GM19438 (cell line): ENCODE measurements around the gene CYRIA.

Experiments
- ATAC-seq: cut with Tn5 transposase; IDR thresholded peaks from one replicate; pipeline ENCODE4 v1.9.1; 2021; ENCODE audit warnings: low read depth; ENCODE audit not compliant: unreplicated experiment

CYRIA gene

GRCh38 chr2:16652296-16653082, 13.1 kb downstream of the CYRIA start:
- no peak for ATAC-seq

GRCh38 chr2:16650287-16651249, 15.1 kb downstream of the CYRIA start:
- ATAC-seq = no peak

- ATAC-seq = no peak
Measured at GRCh38 chr2:16649353-16650286, 16.0 kb downstream of the CYRIA start.

- no peak for ATAC-seq
Measured at GRCh38 chr2:16647992-16648617, 17.5 kb downstream of the CYRIA start.

- ATAC-seq = no peak
Measured at GRCh38 chr2:16645775-16646559, 19.7 kb downstream of the CYRIA start.

- no peak for ATAC-seq
Measured at GRCh38 chr2:16645088-16645487, 20.5 kb downstream of the CYRIA start.

GRCh38 chr2:16644221-16644925, 21.3 kb downstream of the CYRIA start:
- no peak for ATAC-seq

GRCh38 chr2:16643099-16643498, 22.5 kb downstream of the CYRIA start:
- no peak for ATAC-seq

- no peak for ATAC-seq
Measured at GRCh38 chr2:16642088-16642487, 23.5 kb downstream of the CYRIA start.

- ATAC-seq = no peak
Measured at GRCh38 chr2:16641509-16641908, 24.1 kb downstream of the CYRIA start.

GRCh38 chr2:16640867-16641266, 24.8 kb downstream of the CYRIA start:
- no peak for ATAC-seq

GRCh38 chr2:16640001-16640700, 25.5 kb downstream of the CYRIA start:
- no peak for ATAC-seq

GRCh38 chr2:16639431-16639830, 26.2 kb downstream of the CYRIA start:
- no peak for ATAC-seq

- no peak for ATAC-seq
Measured at GRCh38 chr2:16638946-16639345, 26.7 kb downstream of the CYRIA start.

- ATAC-seq = no peak
Measured at GRCh38 chr2:16637304-16637703, 28.3 kb downstream of the CYRIA start.

- no peak for ATAC-seq
Measured at GRCh38 chr2:16635791-16636699, 29.6 kb downstream of the CYRIA start.
